ENCODE measurements around the gene RING1.

RING1 gene

GRCh38 chr6:33204165-33204414 is 4.2 kb upstream of the RING1 start:
- DNase-seq (ENCODE audit: low read depth): no peak
- no peak overlapping the region for H3K4me3 ChIP-seq (replicated peaks; ENCODE audit: low read depth, low read length)
- no peak for TF ChIP-seq CTCF (IDR thresholded peaks at IDR 0.05; ENCODE audit: low read length, missing control alignments)

- no peak for TF ChIP-seq CTCF (IDR thresholded peaks at IDR 0.05; ENCODE audit: low read length, missing control alignments)
- DNase-seq (ENCODE audit: low read depth): peak; percentile 88
- H3K4me3 ChIP-seq (replicated peaks; ENCODE audit: low read depth, low read length): peak within 1 kb of the TSS; percentile 75
Observed at GRCh38 chr6:33204415-33205190, 3.7 kb upstream of the RING1 start, which contains the start of gene HSD17B8. Gene HSD17B8 (plus strand): TSS chr6:33204655. CDS start chr6:33204669, 14 bp downstream.

- no peak for DNase-seq (ENCODE audit: low read depth)
- peak overlapping the region; percentile 75 for H3K4me3 ChIP-seq (replicated peaks; ENCODE audit: low read depth, low read length)
Observed at GRCh38 chr6:33205191-33206026, 2.9 kb upstream of the RING1 start.

GRCh38 chr6:33206027-33206863 is 2.1 kb upstream of the RING1 start:
- no peak for DNase-seq (ENCODE audit: low read depth)
- H3K4me3 ChIP-seq (replicated peaks; ENCODE audit: low read depth, low read length): no peak overlapping the region

More at GRCh38 chr6:33205191-33206026, 2.9 kb upstream of the RING1 start:
- peak; percentile 1 for TF ChIP-seq CTCF (IDR thresholded peaks at IDR 0.05; ENCODE audit: low read length, missing control alignments)

GRCh38 chr6:33206864-33207551 is 1.3 kb upstream of the RING1 start:
- peak overlapping the region; percentile 89 for H3K4me3 ChIP-seq (replicated peaks; ENCODE audit: low read depth, low read length)
- no peak for TF ChIP-seq CTCF (IDR thresholded peaks at IDR 0.05; ENCODE audit: low read length, missing control alignments)
- DNase-seq (ENCODE audit: low read depth): peak; percentile 25

More at GRCh38 chr6:33206027-33206863, 2.1 kb upstream of the RING1 start:
- no peak for TF ChIP-seq CTCF (IDR thresholded peaks at IDR 0.05; ENCODE audit: low read length, missing control alignments)

GRCh38 chr6:33207552-33208090 is 679 bp upstream of the RING1 start:
- DNase-seq (ENCODE audit: low read depth): peak; percentile 52
- H3K4me3 ChIP-seq (replicated peaks; ENCODE audit: low read depth, low read length): peak overlapping the region; percentile 89
- TF ChIP-seq CTCF (IDR thresholded peaks at IDR 0.05; ENCODE audit: low read length, missing control alignments): no peak
